Muscle layer of colon (tissue), 2 donors: Measurements from ENCODE around the gene PCYT1A.

Experiments used
- H3K27ac ChIP-seq: one replicate; pipeline ENCODE4 v1.7.0; 2013; ENCODE audit warnings: low read depth, mild to moderate bottlenecking, low read length, moderate library complexity
- H3K27me3 ChIP-seq, 2 donors: one replicate each; pipeline ENCODE4 v1.7.0; 2013; ENCODE audit warnings: low read length in 2 of 2, mild to moderate bottlenecking in 2 of 2; ENCODE audit not compliant: insufficient read depth in 2 of 2, control insufficient read depth in 1 of 2
- H3K36me3 ChIP-seq: one replicate; pipeline ENCODE4 v1.7.0; 2013; ENCODE audit warnings: mild to moderate bottlenecking, low read length; ENCODE audit not compliant: insufficient read depth
- H3K4me1 ChIP-seq: one replicate; pipeline ENCODE4 v1.7.0; 2013; ENCODE audit warnings: mild to moderate bottlenecking, low read length; ENCODE audit not compliant: insufficient read depth
- H3K4me3 ChIP-seq, 2 donors: one replicate each; pipeline ENCODE4 v1.7.0; 2013; ENCODE audit warnings: low read length in 2 of 2, low read depth in 1 of 2, mild to moderate bottlenecking in 1 of 2, moderate library complexity in 1 of 2
- H3K9ac ChIP-seq: one replicate; pipeline ENCODE4 v1.7.0; 2013; ENCODE audit warnings: low read length
- H3K9me3 ChIP-seq: one replicate; pipeline ENCODE4 v1.7.0; 2013; ENCODE audit warnings: mild to moderate bottlenecking, low read length
- donor health status: abdominal sarcoma.
- donor health status: Adenocarcinoma of cecum.

PCYT1A gene

DNA sequence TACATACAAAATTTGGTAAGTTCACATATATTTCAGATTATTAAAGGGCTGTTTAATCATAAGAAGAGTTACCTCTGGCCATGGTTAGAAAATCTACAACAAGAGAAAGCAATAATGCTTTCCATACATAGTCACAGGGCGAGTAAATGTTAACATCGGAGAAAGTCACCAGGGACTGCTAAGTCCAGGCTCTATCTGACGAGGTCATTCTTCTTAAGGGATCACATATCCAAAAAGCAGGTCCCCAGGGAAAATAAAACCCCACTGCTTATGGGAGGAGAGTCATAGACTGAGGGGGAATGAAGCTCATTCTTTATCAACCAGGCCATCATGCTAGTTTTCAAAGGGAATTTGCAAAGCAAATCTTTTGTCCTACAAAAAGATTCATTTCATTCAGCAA is 3.1 kb downstream of the PCYT1A start:
- H3K9me3 ChIP-seq: no peaks in the 10 kb centered on the region
- no peaks in the 10 kb centered on the region for H3K36me3 ChIP-seq
- no peak overlapping the region for H3K4me3 ChIP-seq
- H3K27ac ChIP-seq: no peak overlapping the region
- no peak overlapping the region for H3K9ac ChIP-seq
- H3K4me1 ChIP-seq: peaks cover 20% of the 10 kb centered on the region
- no peaks in the 10 kb centered on the region for H3K27me3 ChIP-seq

DNA sequence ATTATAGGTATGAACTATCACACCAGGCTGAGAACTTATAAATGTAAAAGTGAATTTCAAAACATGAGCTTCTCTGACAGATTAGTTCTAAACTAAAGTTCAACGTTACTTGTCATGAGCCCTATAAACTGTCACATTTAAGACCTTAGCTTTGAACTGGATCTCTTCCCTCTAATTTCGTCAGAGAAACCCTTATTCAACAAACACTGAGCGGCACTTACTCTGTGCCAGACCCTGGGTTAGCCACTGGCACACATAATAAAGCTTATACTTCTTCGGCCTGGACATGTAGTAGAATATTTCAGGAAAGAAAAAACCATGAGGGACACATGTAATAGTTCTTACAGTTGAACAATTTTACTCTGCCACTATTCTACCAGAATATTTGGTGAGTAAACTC is 5.6 kb downstream of the PCYT1A start:
- Histone ChIP-seq H3K27ac (no peak overlapping the region), H3K36me3 (no peaks in the 10 kb centered on the region), H3K27me3 (no peaks in the 10 kb centered on the region), H3K9ac (no peak overlapping the region), H3K4me3 (no peak overlapping the region), H3K4me1 (peaks cover 20% of the 10 kb centered on the region), H3K9me3 (no peaks in the 10 kb centered on the region)

DNA sequence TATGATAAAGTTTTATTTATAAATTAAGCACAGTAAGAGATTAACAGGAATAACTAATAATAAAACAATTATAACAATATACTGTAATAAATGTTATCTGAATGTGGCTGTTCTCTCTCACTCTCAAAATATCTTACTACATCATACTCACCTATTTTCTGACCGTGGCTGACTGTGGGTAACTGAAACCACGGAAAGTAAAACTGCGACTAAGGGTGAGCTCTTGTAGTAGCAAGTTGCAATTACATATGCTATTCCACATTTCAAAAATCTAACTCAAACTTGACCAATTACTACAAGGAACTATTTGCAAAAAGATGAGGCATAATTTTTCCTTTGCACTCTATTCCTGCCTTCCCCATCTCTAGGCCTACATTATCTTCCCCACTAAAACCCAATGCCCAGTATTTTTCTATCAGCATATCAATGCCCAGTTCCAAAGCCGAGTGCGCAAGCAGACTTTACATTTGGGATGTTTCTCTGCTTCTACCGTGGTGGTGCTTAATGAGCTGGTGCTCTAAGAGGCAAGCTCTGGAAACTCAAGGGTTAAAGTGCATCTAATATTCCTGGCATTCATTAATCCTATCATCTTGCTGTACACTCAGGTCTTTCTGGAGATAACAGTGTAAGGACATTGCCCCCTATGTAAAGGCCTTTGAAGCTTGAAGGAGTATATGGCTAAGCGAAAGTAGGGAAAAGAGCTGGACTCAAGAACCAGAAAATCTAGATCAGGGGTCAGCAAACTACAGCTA is 6.7 kb downstream of the PCYT1A start:
- Histone ChIP-seq H3K4me1 (peaks cover 10% of the 10 kb centered on the region), H3K36me3 (no peaks in the 10 kb centered on the region), H3K4me3 (no peak overlapping the region), H3K9me3 (no peaks in the 10 kb centered on the region), H3K9ac (no peak overlapping the region), H3K27ac (no peak overlapping the region), H3K27me3 (no peaks in the 10 kb centered on the region)

DNA sequence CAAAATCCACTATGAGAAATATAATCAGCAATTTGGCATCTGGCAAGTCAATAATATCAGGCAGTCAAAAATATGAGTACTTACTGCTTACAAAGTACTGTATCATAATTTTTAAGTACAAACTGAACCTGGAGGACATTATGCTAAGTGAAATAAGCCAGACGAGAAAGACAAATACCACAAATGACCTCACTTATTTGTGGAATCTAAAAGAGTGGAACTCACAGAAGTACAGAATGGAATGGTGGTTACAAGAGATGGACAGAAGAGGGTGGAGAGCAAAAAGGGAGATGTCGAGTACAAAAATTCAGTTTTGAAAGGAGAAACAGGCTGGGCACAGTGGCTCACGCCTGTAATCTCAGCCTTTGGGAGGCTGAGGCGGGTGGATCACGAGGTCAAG is 12.4 kb downstream of the PCYT1A start:
- Histone ChIP-seq H3K36me3 (peaks cover 7% of the 10 kb centered on the region), H3K4me3 (no peak overlapping the region), H3K9me3 (no peaks in the 10 kb centered on the region), H3K27me3 (no peaks in the 10 kb centered on the region), H3K9ac (no peak overlapping the region), H3K27ac (no peak overlapping the region), H3K4me1 (no peaks in the 10 kb centered on the region)

DNA sequence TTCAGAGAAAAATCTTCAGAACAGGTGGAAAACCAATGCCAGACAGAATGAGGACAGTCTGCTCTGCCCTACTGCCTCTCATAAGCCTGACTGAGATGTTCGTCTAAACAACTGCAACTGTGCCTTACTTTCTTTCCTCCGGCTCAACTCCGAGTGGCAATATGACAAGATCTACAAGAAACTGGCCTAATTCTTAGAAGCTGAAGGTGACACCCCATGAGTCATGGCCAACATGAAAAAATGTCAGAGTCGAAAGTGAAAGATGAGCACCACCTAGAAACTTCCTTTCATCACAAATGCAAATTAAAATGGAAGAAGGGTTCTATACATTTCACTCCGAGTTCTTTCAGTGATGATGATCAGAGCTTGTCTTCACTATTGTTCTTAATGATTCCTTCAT is 12.9 kb downstream of the PCYT1A start:
- H3K9me3 ChIP-seq: no peaks in the 10 kb centered on the region
- H3K27ac ChIP-seq: no peak overlapping the region
- no peaks in the 10 kb centered on the region for H3K27me3 ChIP-seq
- no peak overlapping the region for H3K9ac ChIP-seq
- no peaks in the 10 kb centered on the region for H3K4me1 ChIP-seq
- H3K36me3 ChIP-seq: peaks cover 10% of the 10 kb centered on the region
- H3K4me3 ChIP-seq: no peak overlapping the region

DNA sequence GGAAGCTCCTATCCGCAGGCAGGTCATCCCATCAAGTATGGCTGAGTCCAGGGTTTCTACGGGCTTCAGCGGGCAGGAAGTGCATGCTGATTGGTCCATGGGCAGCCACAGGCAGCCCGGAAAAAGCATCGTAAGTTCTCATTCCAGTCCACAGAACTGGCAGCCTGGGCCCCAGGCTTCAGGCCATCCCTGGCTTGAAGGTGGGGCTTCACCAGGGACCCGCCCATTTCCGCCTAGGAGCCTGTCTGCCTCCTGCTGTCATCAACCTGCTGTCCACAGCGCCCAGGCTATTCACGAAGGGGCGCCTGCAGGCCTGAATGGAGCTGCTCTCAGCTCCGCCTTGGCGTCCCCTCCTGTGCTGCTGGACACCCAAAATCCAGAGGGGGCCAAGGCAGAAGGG is 13.9 kb downstream of the PCYT1A start:
- H3K9me3 ChIP-seq: no peaks in the 10 kb centered on the region
- H3K27me3 ChIP-seq: no peaks in the 10 kb centered on the region
- no peak overlapping the region for H3K27ac ChIP-seq
- H3K9ac ChIP-seq: no peak overlapping the region
- peaks cover 15% of the 10 kb centered on the region for H3K36me3 ChIP-seq
- H3K4me3 ChIP-seq: no peak overlapping the region
- no peaks in the 10 kb centered on the region for H3K4me1 ChIP-seq

DNA sequence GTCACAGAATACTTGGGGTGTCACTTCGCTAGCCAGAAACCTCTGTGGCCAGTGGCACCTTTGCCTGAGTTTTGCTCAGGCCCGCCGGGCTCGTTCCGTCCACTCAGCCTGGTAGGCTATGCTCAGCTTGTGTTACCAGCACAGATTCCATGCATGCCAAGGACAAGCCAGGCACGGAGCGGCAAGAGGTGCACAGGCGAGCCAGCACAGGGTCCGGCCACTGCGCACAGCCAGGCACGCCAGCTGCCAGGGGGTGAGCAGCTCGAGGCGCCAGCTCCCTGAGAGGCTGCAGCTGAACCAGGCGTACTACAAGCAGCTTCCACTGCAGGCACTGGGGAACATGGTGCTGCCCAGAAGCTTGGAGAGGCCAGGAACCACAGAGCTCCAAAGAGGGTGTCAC is 14.7 kb downstream of the PCYT1A start:
- H3K27me3 ChIP-seq: no peaks in the 10 kb centered on the region
- H3K36me3 ChIP-seq: peaks cover 15% of the 10 kb centered on the region
- no peak overlapping the region for H3K9ac ChIP-seq
- H3K9me3 ChIP-seq: no peaks in the 10 kb centered on the region
- H3K27ac ChIP-seq: no peak overlapping the region
- H3K4me1 ChIP-seq: no peaks in the 10 kb centered on the region
- H3K4me3 ChIP-seq: no peak overlapping the region

DNA sequence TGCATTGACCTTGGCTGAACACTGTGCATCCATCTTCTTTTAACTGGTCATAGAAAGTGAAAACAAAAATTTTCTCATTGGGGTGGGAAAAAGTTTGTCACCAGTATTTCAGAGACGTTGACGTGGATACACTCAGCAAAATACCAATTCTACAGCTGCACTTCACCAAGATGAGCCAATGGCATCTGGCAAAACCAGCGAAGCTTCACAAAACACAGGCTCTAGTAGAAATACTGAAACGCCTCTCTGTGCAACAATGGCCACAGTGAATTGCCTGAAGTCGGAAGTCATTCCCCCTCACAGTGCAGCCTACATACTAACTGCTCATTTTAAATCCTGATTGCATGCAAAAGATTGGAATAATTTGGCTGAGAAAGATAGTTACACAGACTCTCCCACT is 17.0 kb downstream of the PCYT1A start:
- Histone ChIP-seq H3K36me3 (peaks cover 22% of the 10 kb centered on the region), H3K27me3 (no peaks in the 10 kb centered on the region), H3K9ac (no peak overlapping the region), H3K27ac (no peak overlapping the region), H3K4me3 (no peak overlapping the region), H3K9me3 (no peaks in the 10 kb centered on the region), H3K4me1 (no peaks in the 10 kb centered on the region)

DNA sequence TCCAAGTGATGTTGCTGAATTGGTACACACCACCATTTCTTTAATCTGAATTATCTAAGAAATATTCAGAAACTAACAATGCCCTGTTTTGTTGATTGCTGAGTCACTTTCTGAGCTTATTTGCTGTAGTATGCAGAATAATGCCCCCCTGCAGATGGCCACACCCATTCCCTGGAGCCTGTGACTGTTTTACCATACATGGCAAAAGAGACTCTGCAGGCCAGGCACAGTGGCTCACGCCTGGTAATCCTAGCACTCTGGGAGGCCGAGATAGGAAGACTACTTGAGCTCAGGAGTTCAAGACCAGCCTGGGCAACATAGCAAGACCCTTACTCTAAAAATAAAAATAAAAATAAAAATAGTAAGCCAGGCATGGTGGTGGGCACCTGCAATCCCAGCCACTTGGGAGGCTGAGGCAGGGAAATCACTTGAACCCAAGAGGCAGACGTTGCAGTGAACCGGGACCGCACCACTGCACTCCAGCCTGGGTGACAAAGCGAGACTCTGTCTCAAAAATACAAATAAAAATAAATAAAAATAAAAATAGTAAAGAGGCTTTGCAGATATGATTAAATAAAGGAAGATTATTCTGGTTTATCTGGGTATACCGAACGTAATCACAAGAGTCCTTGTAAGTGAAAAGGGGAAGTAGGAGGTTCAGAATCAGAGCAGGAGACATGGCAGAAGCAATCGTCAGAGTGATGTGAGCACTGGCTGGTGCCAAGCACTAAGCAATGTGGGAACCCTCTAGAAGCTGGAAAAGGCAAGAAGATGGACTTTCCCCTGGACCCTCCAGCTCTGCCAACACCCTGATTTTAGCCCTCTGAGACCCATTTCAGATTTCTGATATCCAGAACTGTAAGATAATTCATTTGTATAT is 19.0 kb downstream of the PCYT1A start:
- no peaks in the 10 kb centered on the region for H3K4me1 ChIP-seq
- peaks cover 22% of the 10 kb centered on the region for H3K36me3 ChIP-seq
- no peak overlapping the region for H3K4me3 ChIP-seq
- no peak overlapping the region for H3K27ac ChIP-seq
- no peaks in the 10 kb centered on the region for H3K27me3 ChIP-seq
- H3K9ac ChIP-seq: no peak overlapping the region
- H3K9me3 ChIP-seq: no peaks in the 10 kb centered on the region

DNA sequence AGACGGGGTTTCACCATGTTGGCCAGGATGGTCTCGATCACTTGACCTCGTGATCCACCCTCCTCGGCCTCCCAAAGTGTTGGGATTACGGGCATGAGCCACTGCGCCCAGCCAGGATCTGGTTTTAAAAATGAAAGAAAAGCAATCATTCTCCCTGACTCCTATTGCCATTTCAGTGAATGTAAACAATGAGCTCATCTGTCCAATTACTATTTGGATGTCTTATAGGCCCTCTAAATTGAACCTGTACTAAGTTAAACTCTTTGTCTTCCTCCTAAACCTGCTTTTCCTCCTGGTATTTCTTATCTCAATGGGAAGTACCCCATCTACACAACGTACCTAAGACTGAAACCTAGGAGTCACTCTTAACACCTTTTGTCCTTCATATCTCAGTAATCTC is 23.7 kb downstream of the PCYT1A start:
- no peak overlapping the region for H3K27ac ChIP-seq
- no peaks in the 10 kb centered on the region for H3K4me1 ChIP-seq
- no peak overlapping the region for H3K4me3 ChIP-seq
- H3K9ac ChIP-seq: no peak overlapping the region
- peaks cover 7% of the 10 kb centered on the region for H3K36me3 ChIP-seq
- H3K27me3 ChIP-seq: no peaks in the 10 kb centered on the region
- no peaks in the 10 kb centered on the region for H3K9me3 ChIP-seq

DNA sequence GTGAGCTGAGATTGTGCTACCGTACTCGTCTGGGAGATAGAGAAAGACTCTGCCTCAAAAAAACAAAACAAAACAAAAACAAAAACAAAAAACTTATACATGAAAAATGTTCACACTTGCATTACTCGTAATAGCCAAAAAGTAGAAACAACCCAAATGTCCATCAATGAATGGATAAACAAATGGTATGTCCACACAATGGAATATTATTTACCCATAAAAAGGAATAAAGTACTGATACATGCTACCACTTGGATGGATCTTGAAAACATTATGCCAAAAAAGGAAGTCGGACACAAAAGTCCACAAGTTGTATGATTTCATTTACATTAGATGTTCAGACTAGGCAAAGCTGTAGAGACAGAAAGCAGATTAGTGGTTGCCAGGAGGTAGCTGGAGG is 26.7 kb downstream of the PCYT1A start:
- no peaks in the 10 kb centered on the region for H3K4me1 ChIP-seq
- H3K36me3 ChIP-seq: peaks cover under 1% of the 10 kb centered on the region
- no peak overlapping the region for H3K27ac ChIP-seq
- no peak overlapping the region for H3K9ac ChIP-seq
- no peaks in the 10 kb centered on the region for H3K27me3 ChIP-seq
- no peaks in the 10 kb centered on the region for H3K9me3 ChIP-seq
- H3K4me3 ChIP-seq: no peak overlapping the region
